ENCODE measurements around the gene SPEM1.
A peak's percentile ranks its signal among the peaks of the same experiment; 100 is the strongest.

The SPEM1 gene

DNA sequence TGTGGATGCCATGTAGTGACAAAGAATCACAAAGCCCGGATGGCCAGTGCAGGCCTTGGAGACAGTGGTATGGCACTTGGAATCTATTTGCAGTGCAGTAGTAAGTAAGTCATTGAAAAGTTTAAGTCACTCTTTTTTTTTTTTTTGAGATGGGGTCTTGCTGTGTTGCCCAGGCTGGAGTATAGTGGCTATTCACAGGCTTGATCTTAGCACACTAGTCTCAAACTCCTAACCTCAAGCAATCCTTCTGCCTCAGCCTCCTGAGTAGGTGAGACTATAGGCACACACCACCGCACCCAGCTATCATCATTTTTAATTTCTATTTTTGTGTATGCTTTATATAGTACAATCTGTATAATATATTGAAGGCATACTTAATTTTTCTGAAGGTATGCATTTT, 21.5 kb upstream of the SPEM1 start:
- no peak for DNase-seq (ENCODE audit: low read depth)

- DNase-seq (ENCODE audit: low read depth) = no peak
Measured at GRCh38 chr17:7403043-7403726, 16.9 kb upstream of the SPEM1 start.

DNA sequence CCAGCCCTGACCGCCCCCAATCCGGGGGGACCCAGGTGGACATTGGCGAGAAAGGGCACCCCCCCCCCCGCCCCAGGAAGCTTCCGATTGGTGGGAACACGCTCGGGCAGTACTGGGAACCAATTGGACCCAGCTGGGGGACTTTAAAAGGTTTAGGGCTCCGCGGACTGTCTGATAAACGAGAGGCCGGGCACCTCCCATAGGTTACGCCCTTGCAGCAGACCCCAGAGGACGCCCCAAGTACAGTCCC, 16.5 kb upstream of the SPEM1 start:
- no peak for DNase-seq (ENCODE audit: low read depth)

DNA sequence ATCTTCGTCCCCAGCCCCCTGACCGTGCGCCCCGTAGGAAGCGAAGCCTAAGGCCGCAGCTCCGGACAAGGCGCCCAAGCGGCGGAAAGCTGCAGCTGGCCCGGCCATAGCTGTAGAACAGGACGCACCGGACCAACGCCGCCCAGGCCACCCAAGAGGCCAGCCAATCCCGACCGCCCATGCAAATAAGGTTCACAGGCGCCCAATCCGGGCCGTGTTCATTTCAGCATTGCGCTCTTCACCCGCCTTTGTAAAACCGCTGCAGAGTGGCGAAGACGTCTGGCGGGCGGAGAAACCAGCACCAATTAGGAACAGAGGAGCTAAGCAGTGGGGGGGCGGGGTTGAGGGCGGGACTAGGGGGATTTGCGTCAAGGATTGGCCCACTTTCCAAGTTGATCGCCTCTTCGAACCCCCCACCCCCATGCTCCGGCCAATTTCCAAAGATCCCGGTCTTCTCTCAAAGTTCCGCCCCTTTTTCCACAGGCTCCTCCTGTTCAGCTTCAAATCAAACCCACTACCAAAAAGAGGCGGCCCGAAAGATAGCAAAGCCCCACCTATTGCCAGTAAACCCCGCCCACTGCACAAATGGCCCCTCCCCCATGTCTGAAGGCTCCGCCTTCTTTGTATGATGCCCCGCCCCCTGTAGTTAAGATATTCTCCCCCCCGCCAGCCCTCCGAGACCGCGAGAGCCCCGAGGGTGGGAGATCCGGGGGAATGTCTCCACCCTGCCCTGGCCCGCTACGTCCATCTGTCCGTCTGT, 16.0 kb upstream of the SPEM1 start, which contains the start of gene TMEM256:
Gene TMEM256, minus strand, starts transcription at position 121 of the 760 bp plus-strand sequence. Its CDS starts 13 bp downstream, at position 108.
- DNase-seq (ENCODE audit: low read depth) = peak; percentile 98

DNA sequence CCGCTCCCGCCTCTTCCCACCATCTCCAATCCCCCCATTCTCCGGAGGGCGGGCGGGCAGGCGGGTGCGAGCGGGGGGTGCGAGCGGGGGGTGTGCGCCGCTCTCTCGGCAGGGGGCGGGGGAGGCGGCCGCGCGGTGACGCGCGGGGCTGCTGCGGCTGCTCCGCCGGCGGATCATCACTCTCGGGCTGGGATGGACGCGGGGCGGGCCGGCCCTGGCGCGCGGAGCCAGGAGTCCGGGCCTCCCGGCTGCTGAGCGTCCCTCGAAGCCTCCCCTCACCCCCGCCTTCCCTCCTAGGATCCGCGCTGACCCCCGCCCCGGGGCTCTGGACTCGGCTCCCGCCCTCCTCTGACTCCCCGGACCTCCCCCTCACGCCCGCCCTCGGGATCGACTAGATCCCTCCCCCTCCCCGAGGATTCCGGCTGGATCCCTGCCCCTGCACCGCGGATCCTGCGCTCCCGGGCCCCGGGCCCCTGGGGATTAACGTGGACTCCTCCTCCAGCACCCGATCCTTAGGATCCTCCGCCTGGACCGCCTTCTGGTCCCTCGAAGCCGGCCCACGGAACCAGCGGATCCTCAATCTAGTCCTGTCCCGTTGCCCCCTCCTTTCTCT, 15.3 kb upstream of the SPEM1 start:
- no peak for DNase-seq (ENCODE audit: low read depth)

DNA sequence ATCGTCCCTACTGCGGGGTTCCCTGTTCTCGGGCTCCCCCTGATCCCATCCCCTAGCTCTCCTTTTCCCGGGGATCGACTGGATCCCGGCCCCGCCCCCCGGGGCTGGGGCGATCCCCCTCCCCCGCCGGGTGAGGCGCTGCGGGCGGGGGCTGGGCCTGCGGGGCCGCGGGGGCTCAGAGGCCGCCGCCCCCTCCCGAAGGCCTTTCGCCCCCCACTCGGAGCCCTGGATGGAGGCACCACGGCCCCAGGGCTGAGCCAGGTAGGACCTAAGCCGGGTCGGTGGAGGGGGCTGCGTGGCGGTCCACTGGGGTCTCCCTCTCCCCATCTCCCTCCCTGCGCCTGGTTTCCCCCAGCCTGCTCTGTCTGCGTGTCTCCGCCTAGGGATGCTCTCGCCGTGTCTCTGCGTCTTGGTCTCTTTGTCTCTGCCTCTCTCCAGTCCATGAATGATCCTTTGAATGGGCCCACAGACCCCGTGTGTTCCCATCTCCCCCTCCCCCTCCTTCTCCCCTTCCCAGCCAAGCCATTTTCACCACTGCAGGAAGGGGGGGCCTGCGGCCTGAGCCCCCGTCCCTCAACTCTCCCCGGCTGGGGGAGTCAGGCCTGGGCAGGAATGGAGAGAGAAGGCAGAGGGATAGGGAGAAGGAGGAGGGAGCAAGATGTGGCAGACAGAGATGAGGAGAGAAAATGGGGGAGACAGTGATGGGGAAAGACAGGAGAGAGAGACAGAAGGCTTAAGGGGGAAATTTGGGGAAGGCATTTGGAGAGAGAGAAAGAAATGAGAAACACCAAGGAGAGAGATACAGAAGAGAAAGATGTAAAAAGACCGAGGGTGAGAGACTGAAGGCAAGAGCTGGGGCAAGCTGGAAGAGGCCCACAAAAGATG, 14.5 kb upstream of the SPEM1 start:
- no peak for DNase-seq (ENCODE audit: low read depth)

GRCh38 chr17:7406235-7406825, 13.8 kb upstream of the SPEM1 start:
- DNase-seq (ENCODE audit: low read depth) = no peak

DNA sequence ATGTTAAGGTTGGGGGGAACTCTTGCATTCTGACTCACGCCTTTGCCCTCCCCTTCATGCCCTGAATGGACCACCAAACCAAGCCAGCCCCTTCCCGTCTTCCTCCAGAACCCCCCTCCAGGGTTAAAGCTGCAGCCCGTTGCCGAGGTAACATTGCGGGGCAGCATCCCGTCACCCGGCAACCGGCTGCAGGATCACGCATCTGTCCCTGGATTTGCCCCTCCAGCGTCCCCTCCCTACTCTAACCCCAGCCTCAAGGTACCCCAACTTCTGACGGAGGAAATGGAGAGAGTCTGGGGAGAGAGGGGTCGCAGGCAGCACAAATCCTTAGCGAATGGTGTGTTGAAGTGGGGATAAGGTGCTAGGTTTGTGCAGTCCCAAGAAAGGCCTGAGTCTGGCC, 13.0 kb upstream of the SPEM1 start:
- DNase-seq (ENCODE audit: low read depth) = no peak

- no peak for DNase-seq (ENCODE audit: low read depth)
Measured at GRCh38 chr17:7407485-7408251, 12.5 kb upstream of the SPEM1 start, which contains the start of gene NLGN2. NLGN2 (plus strand) TSS chr17:7407845; CDS start chr17:7408256, 411 bp downstream.

DNA sequence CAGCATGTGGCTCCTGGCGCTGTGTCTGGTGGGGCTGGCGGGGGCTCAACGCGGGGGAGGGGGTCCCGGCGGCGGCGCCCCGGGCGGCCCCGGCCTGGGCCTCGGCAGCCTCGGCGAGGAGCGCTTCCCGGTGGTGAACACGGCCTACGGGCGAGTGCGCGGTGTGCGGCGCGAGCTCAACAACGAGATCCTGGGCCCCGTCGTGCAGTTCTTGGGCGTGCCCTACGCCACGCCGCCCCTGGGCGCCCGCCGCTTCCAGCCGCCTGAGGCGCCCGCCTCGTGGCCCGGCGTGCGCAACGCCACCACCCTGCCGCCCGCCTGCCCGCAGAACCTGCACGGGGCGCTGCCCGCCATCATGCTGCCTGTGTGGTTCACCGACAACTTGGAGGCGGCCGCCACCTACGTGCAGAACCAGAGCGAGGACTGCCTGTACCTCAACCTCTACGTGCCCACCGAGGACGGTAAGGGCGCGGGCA, 11.8 kb upstream of the SPEM1 start:
- no peak for DNase-seq (ENCODE audit: low read depth)

DNA sequence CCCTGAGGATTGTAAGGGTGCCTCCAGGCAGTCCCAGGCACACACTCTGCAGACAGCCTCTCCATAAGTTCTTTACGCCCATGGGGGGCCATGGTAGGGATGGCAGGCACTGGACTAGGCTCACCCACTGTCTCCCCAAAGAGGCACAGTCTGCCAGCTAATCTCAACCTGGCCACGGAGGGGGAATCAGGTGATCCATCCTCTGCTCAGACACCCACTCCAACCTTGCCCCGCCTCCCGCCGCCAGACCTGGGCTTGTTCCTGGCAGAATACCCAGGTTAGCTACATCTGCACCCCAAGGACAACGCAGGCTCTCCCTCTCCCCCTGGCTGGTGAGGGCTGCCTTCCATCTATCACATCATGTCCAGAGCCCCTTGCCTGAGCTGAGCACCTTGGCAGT, 11.3 kb upstream of the SPEM1 start:
- DNase-seq (ENCODE audit: low read depth) = no peak

GRCh38 chr17:7409716-7410115, 10.4 kb upstream of the SPEM1 start:
- DNase-seq (ENCODE audit: low read depth) = no peak

- no peak for DNase-seq (ENCODE audit: low read depth)
Measured at GRCh38 chr17:7410634-7411426, 9.3 kb upstream of the SPEM1 start.

GRCh38 chr17:7411427-7411750, 8.7 kb upstream of the SPEM1 start:
- no peak for DNase-seq (ENCODE audit: low read depth)

DNA sequence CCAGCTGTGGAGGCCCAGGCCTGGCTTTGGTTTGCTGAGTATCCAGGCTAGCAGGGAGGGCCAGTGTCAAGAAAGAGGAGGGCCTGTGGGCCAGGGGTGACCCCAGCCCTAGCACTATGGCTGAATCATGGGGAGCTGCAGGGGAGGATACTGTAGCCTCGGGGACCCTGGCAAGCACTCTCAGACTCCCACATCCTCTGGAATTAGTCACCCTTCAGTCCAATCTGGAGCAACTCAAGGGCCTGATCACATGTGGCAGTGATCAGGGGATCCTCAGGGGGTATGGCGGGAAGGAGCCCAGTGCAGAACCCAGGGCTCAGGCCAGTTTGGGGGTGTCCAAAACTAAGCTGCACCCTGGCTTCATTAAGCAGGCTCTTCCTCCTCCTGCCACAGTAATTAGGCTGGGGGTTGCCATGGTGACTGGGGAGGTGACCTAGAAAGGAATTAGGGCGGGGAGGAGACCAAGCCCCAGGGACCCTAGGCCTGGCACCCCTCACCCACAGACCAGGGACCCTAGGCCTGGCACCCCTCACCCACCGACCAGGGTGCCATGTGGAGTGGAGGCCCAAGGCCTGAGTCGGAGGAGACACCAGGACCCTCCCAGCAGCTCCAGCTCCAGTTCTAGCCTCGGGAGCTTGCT, 6.7 kb upstream of the SPEM1 start:
- no peak for DNase-seq (ENCODE audit: low read depth)

GRCh38 chr17:7414837-7415236, 5.3 kb upstream of the SPEM1 start:
- DNase-seq (ENCODE audit: low read depth) = no peak

DNA sequence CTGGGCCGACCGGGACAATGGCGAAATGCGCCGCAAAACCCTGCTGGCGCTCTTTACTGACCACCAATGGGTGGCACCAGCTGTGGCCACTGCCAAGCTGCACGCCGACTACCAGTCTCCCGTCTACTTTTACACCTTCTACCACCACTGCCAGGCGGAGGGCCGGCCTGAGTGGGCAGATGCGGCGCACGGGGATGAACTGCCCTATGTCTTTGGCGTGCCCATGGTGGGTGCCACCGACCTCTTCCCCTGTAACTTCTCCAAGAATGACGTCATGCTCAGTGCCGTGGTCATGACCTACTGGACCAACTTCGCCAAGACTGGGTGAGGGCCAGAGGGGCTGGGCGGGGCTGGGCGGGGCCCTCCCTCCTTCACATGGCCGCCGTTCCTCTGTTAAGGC, 4.3 kb upstream of the SPEM1 start:
- DNase-seq (ENCODE audit: low read depth) = no peak

- no peak for DNase-seq (ENCODE audit: low read depth)
Measured at GRCh38 chr17:7416323-7416722, 3.8 kb upstream of the SPEM1 start.

- no peak for DNase-seq (ENCODE audit: low read depth)
Measured at GRCh38 chr17:7417056-7417655, 3.0 kb upstream of the SPEM1 start.
